Activated naive CD8-positive, alpha-beta T cell (primary cell): ENCODE measurements around the gene ZCCHC17.
"Not testable (repeated sequence)": the region's sequence is repeated elsewhere in the genome, so short reads cannot be mapped to it uniquely, and the experiment has no call there.

Experiments
- H3K27ac Mint-ChIP-seq: one replicate; pipeline ENCODE4 v1.8.0; 2021; ENCODE audit warnings: mixed read lengths
- H3K27me3 Mint-ChIP-seq: one replicate; pipeline ENCODE4 v1.8.0; 2021; ENCODE audit warnings: mixed read lengths
- H3K36me3 Mint-ChIP-seq: one replicate; pipeline ENCODE4 v1.8.0; 2021; ENCODE audit warnings: mixed read lengths
- H3K4me1 Mint-ChIP-seq: one replicate; pipeline ENCODE4 v1.8.0; 2021; ENCODE audit warnings: low read depth, mixed read lengths
- H3K4me3 Mint-ChIP-seq: one replicate; pipeline ENCODE4 v1.8.0; 2021; ENCODE audit warnings: mild to moderate bottlenecking, mixed read lengths
- H3K9me3 Mint-ChIP-seq: one replicate; pipeline ENCODE4 v1.8.0; 2021; ENCODE audit warnings: low read depth, mixed read lengths

Gene ZCCHC17

DNA sequence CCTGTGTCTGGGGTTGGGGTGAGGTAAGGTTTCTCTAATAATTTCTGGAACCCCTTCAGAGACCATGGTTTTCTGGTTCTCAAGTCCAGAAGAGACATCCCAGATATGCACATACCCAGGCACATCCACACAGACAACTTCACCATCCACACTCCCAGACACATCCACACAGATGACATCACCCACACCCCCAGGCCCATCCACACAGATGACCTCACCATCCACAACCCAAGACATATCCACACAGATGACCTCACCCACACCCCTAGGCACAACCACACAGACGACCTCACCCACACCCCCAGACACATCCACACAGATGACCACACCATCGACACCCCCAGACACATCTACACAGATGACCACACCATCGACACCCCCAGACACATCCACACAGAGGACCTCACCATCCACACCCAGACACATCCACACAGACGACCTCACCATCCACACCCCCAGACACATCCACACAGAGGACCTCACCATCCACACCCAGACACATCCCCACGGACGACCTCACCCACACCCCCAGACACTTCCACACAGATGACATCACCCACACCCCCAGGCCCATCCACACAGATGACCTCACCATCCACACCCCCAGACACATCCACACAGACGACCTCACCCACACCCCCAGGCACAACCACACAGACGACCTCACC lies 89.9 kb downstream of the ZCCHC17 start:
- H3K4me3 Mint-ChIP-seq, H3K4me1 Mint-ChIP-seq, H3K36me3 Mint-ChIP-seq, H3K27ac Mint-ChIP-seq, H3K9me3 Mint-ChIP-seq: not testable (repeated sequence)
- H3K27me3 Mint-ChIP-seq = peaks cover 11% of the 10 kb centered on the region

DNA sequence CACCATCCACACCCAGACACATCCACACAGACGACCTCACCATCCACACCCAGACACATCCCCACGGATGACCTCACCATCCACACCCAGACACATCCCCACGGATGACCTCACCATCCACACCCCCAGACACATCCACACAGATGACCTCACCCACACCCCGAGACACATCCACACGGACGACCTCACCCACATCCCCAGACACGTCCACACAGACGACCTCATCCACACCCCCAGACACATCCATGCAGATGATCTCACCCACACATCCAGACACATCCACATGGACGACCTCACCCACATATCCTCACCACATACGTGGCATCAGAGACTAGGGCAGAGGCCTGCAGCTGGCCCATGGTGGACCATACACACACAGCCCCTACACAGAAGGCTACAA lies 90.8 kb downstream of the ZCCHC17 start:
- H3K9me3 Mint-ChIP-seq = no peaks in the 10 kb centered on the region
- no peak overlapping the region for H3K4me3 Mint-ChIP-seq
- H3K4me1 Mint-ChIP-seq = no peaks in the 10 kb centered on the region
- H3K36me3 Mint-ChIP-seq = no peaks in the 10 kb centered on the region
- no peak overlapping the region for H3K27ac Mint-ChIP-seq
- peaks cover 11% of the 10 kb centered on the region for H3K27me3 Mint-ChIP-seq

DNA sequence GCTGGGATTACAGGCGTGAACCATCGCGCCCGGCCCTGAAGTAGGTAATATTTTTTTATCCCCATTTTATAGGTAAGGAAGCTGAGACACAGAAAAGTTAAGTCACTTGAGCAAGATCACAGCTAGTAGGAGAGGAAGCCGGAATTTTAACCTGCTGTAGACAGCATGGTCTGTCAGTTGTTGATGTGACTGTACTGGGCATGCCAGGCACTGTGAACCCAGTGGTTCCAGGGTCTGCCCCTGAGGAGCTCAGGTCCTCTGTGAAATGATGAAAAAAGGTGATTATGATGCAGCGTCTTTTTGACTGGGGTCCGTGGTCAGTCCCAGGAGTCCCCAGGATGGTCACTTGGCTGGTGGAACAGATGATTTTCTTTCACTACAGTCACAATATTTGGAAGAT lies 92.8 kb downstream of the ZCCHC17 start:
- Mint-ChIP-seq H3K4me3 (no peak overlapping the region), H3K9me3 (no peaks in the 10 kb centered on the region), H3K27me3 (peaks cover 6% of the 10 kb centered on the region), H3K36me3 (no peaks in the 10 kb centered on the region), H3K4me1 (peaks cover 5% of the 10 kb centered on the region), H3K27ac (no peak overlapping the region)

DNA sequence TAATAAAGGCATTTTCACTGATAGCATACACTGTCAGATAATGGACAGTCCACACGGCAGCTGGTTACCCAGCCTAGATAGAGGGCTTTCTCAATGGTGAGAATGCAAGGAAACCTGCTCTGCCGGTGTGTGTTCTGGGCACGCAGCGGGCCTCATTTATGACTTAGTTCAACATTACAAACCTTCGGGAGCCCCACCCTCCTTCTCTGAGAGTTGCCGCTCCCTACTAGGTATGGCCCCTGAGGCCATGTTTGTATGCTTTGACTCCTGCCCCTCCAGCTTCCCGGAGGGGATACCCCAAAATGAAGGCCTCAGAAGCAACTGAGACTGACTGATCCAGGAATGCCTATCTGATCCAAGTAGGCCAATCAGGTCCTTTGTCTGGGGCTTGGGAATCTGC lies 93.2 kb downstream of the ZCCHC17 start:
- Mint-ChIP-seq H3K27ac (no peak overlapping the region), H3K36me3 (no peaks in the 10 kb centered on the region), H3K4me3 (no peak overlapping the region), H3K4me1 (peaks cover 8% of the 10 kb centered on the region), H3K9me3 (no peaks in the 10 kb centered on the region), H3K27me3 (peaks cover 6% of the 10 kb centered on the region)

DNA sequence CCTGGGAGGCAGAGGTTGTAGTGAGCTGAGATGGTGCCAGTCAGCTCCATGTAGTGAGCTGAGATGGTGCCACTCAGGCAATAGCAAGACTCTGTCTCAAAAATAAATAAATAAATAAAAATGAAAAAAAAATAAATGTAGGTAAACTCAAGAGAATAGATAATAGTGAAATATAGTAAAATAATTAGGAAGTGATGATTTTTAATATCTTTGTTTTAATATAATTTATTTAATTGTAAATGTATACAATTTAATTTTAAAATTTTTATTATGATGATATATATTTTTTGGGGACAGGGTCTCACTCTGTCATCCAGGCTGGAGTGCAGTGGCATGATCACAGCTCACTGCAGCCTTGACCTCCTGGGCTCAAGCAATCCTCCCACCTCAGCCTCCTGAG lies 96.6 kb downstream of the ZCCHC17 start:
- Mint-ChIP-seq H3K4me3 (no peak overlapping the region), H3K36me3 (no peaks in the 10 kb centered on the region), H3K27me3 (no peaks in the 10 kb centered on the region), H3K27ac (no peak overlapping the region), H3K9me3 (no peaks in the 10 kb centered on the region), H3K4me1 (peaks cover 11% of the 10 kb centered on the region)

DNA sequence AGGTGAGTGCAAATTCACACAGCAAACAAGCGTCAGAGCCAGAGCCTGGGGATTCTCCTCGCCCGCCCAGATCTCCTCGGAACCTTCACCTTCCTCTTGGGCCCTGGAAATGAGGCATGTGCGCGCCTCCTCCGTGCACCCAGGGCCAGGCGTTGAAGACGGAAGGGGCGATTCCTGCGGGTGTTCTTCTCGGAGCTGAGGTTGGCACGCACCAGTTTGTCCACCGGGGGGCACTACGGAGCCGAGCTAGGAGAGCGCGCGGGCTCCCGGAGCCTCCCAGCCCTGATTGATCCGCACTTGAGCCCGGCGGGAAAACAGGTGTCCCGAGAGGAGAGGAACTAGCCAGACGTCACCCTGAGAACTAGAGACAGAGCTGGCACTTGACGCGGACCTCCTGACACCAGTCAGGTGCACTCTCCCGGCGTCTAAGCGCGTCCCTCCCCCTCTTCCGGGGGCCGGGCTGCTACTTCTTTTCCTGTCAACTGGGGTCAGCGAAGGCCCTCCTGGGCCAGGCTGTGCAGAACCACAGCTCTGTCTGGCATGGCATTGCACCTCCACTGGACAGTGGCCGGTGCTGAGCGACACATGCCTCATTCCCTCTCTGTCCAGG lies 97.9 kb downstream of the ZCCHC17 start:
- Mint-ChIP-seq H3K4me1 (peaks cover 11% of the 10 kb centered on the region), H3K36me3 (no peaks in the 10 kb centered on the region), H3K9me3 (no peaks in the 10 kb centered on the region), H3K4me3 (peak overlapping the region; percentile 83), H3K27ac (no peak overlapping the region), H3K27me3 (no peaks in the 10 kb centered on the region)

DNA sequence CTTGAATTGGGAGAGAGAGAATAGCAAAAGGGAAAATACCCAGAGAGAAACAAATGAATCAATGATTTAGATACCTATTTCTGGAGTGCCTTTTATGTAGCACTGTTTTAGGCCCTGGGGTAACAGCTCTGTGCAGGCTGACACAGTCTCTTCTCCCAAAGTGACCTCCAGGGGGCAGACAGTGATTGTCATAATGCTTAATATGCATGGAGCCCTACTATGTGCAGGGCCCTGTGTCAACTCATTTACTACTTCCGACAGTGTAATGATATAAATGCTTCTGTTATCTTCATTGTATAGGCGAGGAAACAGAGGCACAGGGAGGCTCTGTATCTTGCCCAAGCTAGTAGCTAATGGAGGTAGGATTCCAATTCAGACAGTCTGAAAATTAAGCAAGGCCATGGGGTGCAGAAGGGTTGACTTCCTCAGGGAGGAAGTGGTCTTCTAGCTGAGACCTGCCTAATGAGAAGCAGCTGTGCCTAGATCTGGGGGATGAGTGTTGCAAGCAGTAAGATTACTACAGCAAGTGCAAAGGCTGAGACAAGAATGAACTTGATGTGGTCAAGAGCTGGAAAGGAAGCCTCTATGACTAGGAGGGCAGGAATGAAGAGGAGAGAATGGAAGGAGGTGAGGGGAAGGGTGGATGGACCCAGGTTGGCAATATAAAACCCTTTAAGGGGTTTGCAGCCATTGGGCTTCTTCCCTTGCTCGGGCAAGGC lies 100.0 kb downstream of the ZCCHC17 start:
- no peak overlapping the region for H3K4me3 Mint-ChIP-seq
- no peaks in the 10 kb centered on the region for H3K9me3 Mint-ChIP-seq
- peaks cover 11% of the 10 kb centered on the region for H3K4me1 Mint-ChIP-seq
- no peaks in the 10 kb centered on the region for H3K27me3 Mint-ChIP-seq
- no peaks in the 10 kb centered on the region for H3K36me3 Mint-ChIP-seq
- H3K27ac Mint-ChIP-seq = no peak overlapping the region

DNA sequence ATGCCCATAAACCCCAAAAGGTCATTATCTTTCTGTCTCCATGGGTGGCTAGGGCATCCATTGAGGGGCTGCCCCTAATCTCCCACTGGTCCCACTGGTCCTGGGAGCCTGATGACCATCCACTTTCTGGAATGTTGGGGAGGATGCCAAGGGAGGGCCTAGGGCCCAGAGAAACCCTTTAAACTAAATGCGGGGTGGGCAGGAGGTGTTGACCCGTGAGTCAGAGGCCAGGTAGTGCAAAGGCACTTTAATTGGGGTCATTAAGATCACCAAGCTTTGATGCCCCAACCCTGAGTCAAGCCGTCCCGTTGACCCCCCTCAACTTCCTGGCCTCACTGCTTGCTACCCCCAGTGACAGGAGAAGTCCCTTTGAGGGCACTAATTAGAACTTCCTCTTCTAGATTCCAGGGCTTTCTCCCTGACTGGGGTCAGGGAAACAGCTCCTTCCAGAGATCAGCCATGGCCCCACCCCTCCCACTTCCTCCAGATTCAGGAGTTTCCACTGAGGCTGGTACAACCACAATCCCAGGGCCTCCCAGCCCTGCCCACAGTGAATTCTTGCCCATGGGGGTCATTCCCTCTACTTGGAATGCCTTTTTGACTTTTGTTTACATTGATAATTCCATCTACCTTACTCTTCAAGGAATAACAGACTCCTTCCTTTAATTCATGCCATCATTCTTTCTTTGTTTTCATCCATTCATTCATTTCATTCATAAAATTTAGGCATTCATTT lies 100.7 kb downstream of the ZCCHC17 start:
- H3K4me1 Mint-ChIP-seq = peaks cover 11% of the 10 kb centered on the region
- no peaks in the 10 kb centered on the region for H3K27me3 Mint-ChIP-seq
- H3K4me3 Mint-ChIP-seq = no peak overlapping the region
- no peak overlapping the region for H3K27ac Mint-ChIP-seq
- H3K36me3 Mint-ChIP-seq = no peaks in the 10 kb centered on the region
- no peaks in the 10 kb centered on the region for H3K9me3 Mint-ChIP-seq

DNA sequence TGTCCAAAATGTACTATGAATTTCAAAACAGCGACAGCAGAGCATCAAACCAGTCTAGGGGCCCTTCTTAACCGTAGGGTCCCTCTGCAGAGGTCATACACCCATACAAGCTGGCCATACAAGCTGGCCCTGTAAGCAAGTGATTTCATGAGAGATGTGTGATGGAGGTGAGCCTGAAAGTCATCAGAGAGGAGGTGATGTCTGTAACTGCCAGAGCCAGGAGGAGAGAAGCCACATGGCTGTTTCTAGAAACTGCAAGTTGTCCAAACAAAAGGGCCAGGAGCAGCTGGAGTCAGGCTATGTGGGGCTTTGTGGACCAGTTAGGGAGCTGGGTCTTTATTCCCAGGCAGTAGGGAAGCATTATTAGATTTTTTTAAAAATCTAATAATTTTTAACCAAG lies 101.4 kb downstream of the ZCCHC17 start:
- no peaks in the 10 kb centered on the region for H3K9me3 Mint-ChIP-seq
- no peaks in the 10 kb centered on the region for H3K36me3 Mint-ChIP-seq
- H3K4me3 Mint-ChIP-seq = no peak overlapping the region
- no peak overlapping the region for H3K27ac Mint-ChIP-seq
- H3K27me3 Mint-ChIP-seq = no peaks in the 10 kb centered on the region
- H3K4me1 Mint-ChIP-seq = peaks cover 11% of the 10 kb centered on the region

DNA sequence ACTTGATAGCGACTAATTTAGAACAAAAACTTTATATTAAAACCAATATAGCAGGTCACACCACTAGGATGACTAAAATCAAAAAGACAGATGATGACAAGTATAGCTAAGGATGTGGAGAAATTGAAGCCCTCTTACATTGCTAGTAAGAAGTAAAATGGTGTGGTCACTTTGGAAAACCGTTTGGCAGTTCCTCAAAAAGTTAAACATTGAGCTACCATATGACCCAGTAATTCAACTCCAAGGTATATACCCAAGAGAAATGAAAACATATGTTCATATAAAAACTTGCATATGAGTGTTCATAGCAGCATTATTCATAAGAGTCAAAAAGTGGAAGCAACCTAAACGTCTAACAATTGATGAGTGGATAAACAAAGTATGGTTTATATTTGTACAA lies 103.1 kb downstream of the ZCCHC17 start:
- H3K27ac Mint-ChIP-seq = no peak overlapping the region
- peaks cover 6% of the 10 kb centered on the region for H3K27me3 Mint-ChIP-seq

DNA sequence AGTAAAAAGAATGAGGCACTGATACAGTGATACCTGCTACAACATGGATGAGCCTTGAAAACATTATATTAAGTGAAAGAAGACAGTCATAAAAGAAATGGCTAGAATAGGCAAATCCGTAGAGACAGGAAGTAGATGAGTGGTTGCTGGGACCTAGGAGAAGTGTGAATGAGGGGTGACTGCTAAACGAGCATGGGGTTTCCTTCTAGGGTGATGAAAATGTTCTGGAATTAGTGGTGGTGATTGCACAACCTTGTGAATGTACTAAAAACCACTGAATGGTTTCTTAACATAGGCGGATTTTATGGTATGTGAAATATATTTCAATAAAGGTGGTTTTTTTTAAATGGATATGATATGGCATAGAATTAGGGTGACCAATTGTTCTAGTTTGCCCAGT lies 103.6 kb downstream of the ZCCHC17 start:
- Mint-ChIP-seq H3K4me1 (peaks cover 1% of the 10 kb centered on the region), H3K4me3 (no peak overlapping the region), H3K27ac (no peak overlapping the region), H3K9me3 (no peaks in the 10 kb centered on the region), H3K36me3 (no peaks in the 10 kb centered on the region), H3K27me3 (peaks cover 7% of the 10 kb centered on the region)

More for the DNA sequence above, 103.1 kb downstream of the ZCCHC17 start:
- Mint-ChIP-seq H3K36me3 (no peaks in the 10 kb centered on the region), H3K4me3 (no peak overlapping the region), H3K4me1 (peaks cover 3% of the 10 kb centered on the region), H3K9me3 (no peaks in the 10 kb centered on the region)

DNA sequence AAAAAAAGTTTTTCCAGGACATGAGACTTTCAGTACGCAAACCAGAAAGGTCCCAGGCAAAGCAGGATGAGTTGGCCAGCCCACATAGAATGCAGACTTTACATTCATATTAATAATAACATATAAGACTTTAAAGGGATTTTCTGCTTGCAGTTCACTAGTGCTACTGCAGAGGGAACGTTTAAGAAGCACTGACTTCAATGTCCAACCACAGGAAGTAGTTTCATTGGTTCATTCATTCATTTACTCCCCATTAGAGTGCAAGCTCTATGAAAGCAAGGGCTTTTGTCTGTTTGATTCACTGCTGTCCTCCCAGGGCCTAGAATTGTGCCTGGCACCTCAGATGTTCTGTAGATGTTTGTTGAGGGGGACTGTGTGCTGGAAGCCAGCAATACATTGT lies 104.4 kb downstream of the ZCCHC17 start:
- Mint-ChIP-seq H3K27ac (no peak overlapping the region), H3K9me3 (no peaks in the 10 kb centered on the region), H3K4me3 (no peak overlapping the region), H3K4me1 (no peaks in the 10 kb centered on the region), H3K36me3 (no peaks in the 10 kb centered on the region), H3K27me3 (peaks cover 7% of the 10 kb centered on the region)

DNA sequence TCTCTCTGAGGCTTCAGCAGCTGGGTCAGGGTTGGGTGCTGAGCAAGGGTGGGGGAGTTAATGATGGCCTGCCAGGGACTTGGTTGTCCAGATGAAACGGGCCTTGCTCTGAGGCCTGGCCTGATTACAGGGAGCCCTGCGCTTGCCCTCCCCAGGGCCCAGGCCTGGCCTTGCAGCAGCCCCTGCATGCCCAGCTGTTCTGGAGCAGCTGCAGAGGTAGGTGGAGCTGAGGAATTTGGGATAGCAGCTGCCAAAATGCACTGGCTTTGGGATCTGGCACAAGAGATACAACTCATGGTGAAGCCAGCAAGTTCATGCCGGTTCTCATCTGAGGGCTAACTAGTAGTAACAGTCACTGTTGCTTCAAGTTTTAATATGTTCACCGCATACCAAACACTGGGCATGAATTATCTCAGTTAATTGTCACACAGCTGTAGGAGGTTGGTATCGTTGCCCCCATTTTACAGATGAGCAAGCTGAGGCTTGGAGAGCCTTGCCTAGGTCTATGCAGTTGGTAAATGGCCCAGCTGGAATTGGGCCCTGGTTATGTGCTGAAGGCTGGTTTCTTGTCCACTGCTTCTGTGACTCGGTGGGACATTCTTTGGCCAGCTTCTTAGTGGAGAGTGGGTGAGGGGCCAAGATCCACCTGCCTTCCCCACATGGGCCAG lies 108.9 kb downstream of the ZCCHC17 start:
- Mint-ChIP-seq H3K4me1 (no peaks in the 10 kb centered on the region), H3K27me3 (peaks cover 21% of the 10 kb centered on the region), H3K9me3 (no peaks in the 10 kb centered on the region), H3K36me3 (no peaks in the 10 kb centered on the region), H3K4me3 (no peak overlapping the region), H3K27ac (no peak overlapping the region)

DNA sequence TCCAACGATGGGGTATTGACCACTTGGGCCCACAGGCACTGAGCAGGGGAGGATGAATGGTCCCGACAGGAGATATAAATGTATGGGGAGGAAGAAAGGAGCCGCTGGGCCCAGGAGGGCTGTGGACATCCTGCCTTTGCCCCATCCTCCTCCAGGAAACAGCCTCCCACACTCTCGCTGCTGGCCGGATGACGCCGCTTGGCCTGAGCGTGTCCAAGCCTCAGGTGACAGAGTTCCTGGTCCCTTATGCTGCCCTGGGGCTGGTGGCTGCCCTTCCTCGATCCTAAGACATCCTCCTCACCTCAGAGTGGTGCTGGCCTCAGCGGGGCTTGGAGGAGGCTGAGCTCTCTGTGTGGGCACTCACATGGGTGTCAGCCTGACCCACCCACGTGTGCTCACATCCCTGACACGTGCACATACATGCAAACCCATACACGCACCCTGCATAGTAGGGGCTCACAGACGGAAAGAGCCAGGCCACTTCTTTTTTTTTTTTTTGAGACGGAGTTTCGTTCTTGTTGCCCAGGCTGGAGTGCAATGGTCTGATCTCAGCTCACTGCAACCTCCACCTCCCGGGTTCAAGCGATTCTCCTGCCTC lies 110.3 kb downstream of the ZCCHC17 start:
- H3K36me3 Mint-ChIP-seq = no peaks in the 10 kb centered on the region
- H3K27me3 Mint-ChIP-seq = peaks cover 32% of the 10 kb centered on the region
- H3K9me3 Mint-ChIP-seq = no peaks in the 10 kb centered on the region
- no peak overlapping the region for H3K4me3 Mint-ChIP-seq
- no peaks in the 10 kb centered on the region for H3K4me1 Mint-ChIP-seq
- no peak overlapping the region for H3K27ac Mint-ChIP-seq
